ENCODE results near the gene ASPM. TPM values are rescaled to one million over a fixed set of nuclear protein-coding genes. Genes with fewer than 3 reads are reported as not detected.

Gene ASPM
- polyA plus RNA-seq, 3 donors = 22.6 to 23.6 (median 23.4) TPM

Other genes starting within 250 kb of the ASPM start
- gene CFHR2, start 202.9 kb downstream of the ASPM start, polyA plus RNA-seq (ENCODE audit: insufficient read length in 3 of 3) = not detected
- gene CFHR5, start 169.1 kb downstream of the ASPM start, polyA plus RNA-seq (ENCODE audit: insufficient read length in 3 of 3) = not detected
- not detected for gene F13B, start 79.4 kb downstream of the ASPM start, polyA plus RNA-seq (ENCODE audit: insufficient read length in 3 of 3)
- 10 to 100 TPM; 15.3 to 18.1 (median 16.4) TPM for gene ZBTB41, start 54.6 kb upstream of the ASPM start, polyA plus RNA-seq (ENCODE audit: insufficient read length in 3 of 3)
- gene CRB1, start 121.6 kb upstream of the ASPM start, polyA plus RNA-seq (ENCODE audit: insufficient read length in 3 of 3) = 1 to 10 TPM; 2.0 to 3.5 (median 2.6) TPM

Data from renal pelvis (tissue), 3 donors.